GM23338 (cell line): Measurements from ENCODE around the gene CFB. TPM values are rescaled to one million over a fixed set of nuclear protein-coding genes. Genes with fewer than 3 reads are reported as not detected.

ENCODE experiments used
- ATAC-seq: fragments of 200-7000 bp; cut with Tn5 transposase; 3 replicates; pipeline ENCODE4 v1.9.1; 2020
- DNase-seq: peaks from one replicate; pipeline ENCODE4 v3.0.0-alpha.2; 2015; ENCODE audit warnings: low spot score
- H2AFZ ChIP-seq: fragments of 200-600 bp; sonication (generic); 2 replicates; pipeline ENCODE4 v1.8.0; 2016; ENCODE audit warnings: antibody characterized with exemption, mild to moderate bottlenecking, moderate library complexity
- H3F3A ChIP-seq: fragments of 200-600 bp; sonication (generic); replicated peaks from 2 replicates; pipeline ENCODE4 v1.8.0; 2017; ENCODE audit warnings: antibody characterized with exemption, mixed run types, low read depth
- H3K27ac ChIP-seq: fragments of 200-600 bp; sonication (generic); 2 replicates; pipeline ENCODE4 v1.6.1; 2016; ENCODE audit warnings: low read depth
- H3K27me3 ChIP-seq: fragments of 200-600 bp; sonication (generic); 2 replicates; pipeline ENCODE4 v1.8.0; 2016; ENCODE audit warnings: mild to moderate bottlenecking, mixed run types, moderate library complexity; ENCODE audit not compliant: insufficient read depth
- H3K36me3 ChIP-seq: fragments of 200-600 bp; sonication (generic); 2 replicates; pipeline ENCODE4 v1.8.0; 2016; ENCODE audit warnings: mild to moderate bottlenecking; ENCODE audit not compliant: insufficient read depth
- H3K4me1 ChIP-seq: fragments of 200-600 bp; sonication (generic); 2 replicates; pipeline ENCODE4 v1.8.0; 2016; ENCODE audit warnings: mild to moderate bottlenecking, moderate library complexity; ENCODE audit not compliant: insufficient read depth
- H3K4me2 ChIP-seq: fragments of 200-600 bp; sonication (generic); 2 replicates; pipeline ENCODE4 v1.7.1; 2017; ENCODE audit warnings: mixed run types
- H3K4me3 ChIP-seq: fragments of 200-600 bp; sonication (generic); 2 replicates; pipeline ENCODE4 v1.6.1; 2016; ENCODE audit warnings: mixed run types
- H3K79me2 ChIP-seq: fragments of 200-600 bp; sonication (generic); replicated peaks from 2 replicates; pipeline ENCODE4 v1.8.0; 2017; ENCODE audit warnings: mild to moderate bottlenecking; ENCODE audit not compliant: insufficient read depth
- H3K9me2 ChIP-seq: fragments of 200-600 bp; sonication (generic); 2 replicates; pipeline ENCODE4 v1.8.0; 2017; ENCODE audit not compliant: insufficient read depth
- H4K20me1 ChIP-seq: fragments of 200-600 bp; sonication (generic); replicated peaks from 2 replicates; pipeline ENCODE4 v1.8.0; 2017; ENCODE audit warnings: mild to moderate bottlenecking; ENCODE audit not compliant: insufficient read depth
- H3K27ac Mint-ChIP-seq: 2 replicates; pipeline ENCODE4 v1.8.0; 2020; ENCODE audit warnings: inconsistent platforms, mild to moderate bottlenecking, moderate library complexity, mixed read lengths
- H3K27me3 Mint-ChIP-seq: 3 replicates; pipeline ENCODE4 v1.8.0; 2022; ENCODE audit warnings: low read depth, mild to moderate bottlenecking, moderate library complexity, mixed read lengths, inconsistent platforms; ENCODE audit not compliant: insufficient read depth, poor library complexity
- H3K36me3 Mint-ChIP-seq: 3 replicates; pipeline ENCODE4 v1.8.0; 2021; ENCODE audit warnings: low read depth, mild to moderate bottlenecking, inconsistent platforms, moderate library complexity, mixed read lengths
- H3K4me1 Mint-ChIP-seq: 3 replicates; pipeline ENCODE4 v1.8.0; 2020; ENCODE audit warnings: mild to moderate bottlenecking, inconsistent platforms, mixed read lengths
- H3K4me3 Mint-ChIP-seq: 3 replicates; pipeline ENCODE4 v1.8.0; 2021; ENCODE audit warnings: moderate library complexity, mild to moderate bottlenecking, inconsistent platforms, mixed read lengths
- H3K9me3 Mint-ChIP-seq: 3 replicates; pipeline ENCODE4 v1.8.0; 2020; ENCODE audit warnings: moderate library complexity, mild to moderate bottlenecking, inconsistent platforms, mixed read lengths
- CTCF ChIP-seq, 2 experiments: fragments of 200-600 bp in 1 of 2; sonication (generic) in 1 of 2; conservative IDR thresholded peaks; 2 replicates each; pipeline versions ENCODE4 v1.5.1 to v1.6.1; 2016 to 2017; ENCODE audit warnings: antibody characterized with exemption in 2 of 2, low read depth in 2 of 2, mild to moderate bottlenecking in 2 of 2, moderate library complexity in 1 of 2
- ETS1 ChIP-seq: IDR thresholded peaks from 2 replicates; pipeline ENCODE4 v1.6.1; 2016; ENCODE audit warnings: antibody characterized with exemption
- EZH2 ChIP-seq: fragments of 200-600 bp; sonication (generic); IDR thresholded peaks from one replicate; pipeline ENCODE4 v1.8.0; 2017; ENCODE audit warnings: antibody characterized with exemption, mild to moderate bottlenecking, low read depth; ENCODE audit not compliant: unreplicated experiment
- EZH2phosphoT487 ChIP-seq: fragments of 200-600 bp; sonication (generic); IDR thresholded peaks from one replicate; pipeline ENCODE4 v1.8.1; 2018; ENCODE audit warnings: antibody characterized with exemption; ENCODE audit not compliant: unreplicated experiment
- JUNB ChIP-seq: IDR thresholded peaks from one replicate; pipeline ENCODE4 v1.6.1; 2016; ENCODE audit warnings: antibody characterized with exemption; ENCODE audit not compliant: unreplicated experiment
- NANOG ChIP-seq: IDR thresholded peaks from 2 replicates; pipeline ENCODE4 v1.6.1; 2016; ENCODE audit warnings: antibody characterized with exemption, borderline replicate concordance
- POLR2AphosphoS5 ChIP-seq: IDR thresholded peaks from 2 replicates; pipeline ENCODE4 v1.6.1; 2016; ENCODE audit warnings: antibody characterized with exemption, low read depth
- REST ChIP-seq: IDR thresholded peaks from one replicate; pipeline ENCODE4 v1.6.1; 2018; ENCODE audit warnings: antibody characterized with exemption; ENCODE audit not compliant: unreplicated experiment
- STAT1 ChIP-seq: IDR thresholded peaks from one replicate; pipeline ENCODE4 v1.6.1; 2016; ENCODE audit warnings: antibody characterized with exemption; ENCODE audit not compliant: unreplicated experiment
- ZNF114 ChIP-seq: fragments of 250-450 bp; sonication (Bioruptor Pico); IDR thresholded peaks from 2 replicates; pipeline ENCODE4 v1.5.0; 2020; ENCODE audit warnings: mild to moderate bottlenecking, moderate library complexity
- ZNF331 ChIP-seq: fragments of 250-450 bp; sonication (Bioruptor Pico); IDR thresholded peaks from 2 replicates; pipeline ENCODE4 v1.5.0; 2020; ENCODE audit warnings: low read depth, mild to moderate bottlenecking, moderate library complexity
- polyA plus RNA-seq: library from polyadenylated mRNA; unstranded; fragments of >200 nt; fragmentation: Nextera tagmentation; extraction: Ambion mirVana; gene quantifications from 2 replicates; pipeline ENCODE4 v1.2.1, GENCODE V29; 2016
- total RNA-seq: library from RNA; depleted of rRNA; stranded (reverse); fragments of >200 nt; shearing (Covaris generic); gene quantifications from 2 replicates; pipeline ENCODE4 v1.2.3, GENCODE V29; 2014

CFB gene
- total and polyA plus RNA-seq, 2 experiments from 2014 or later = 0.86 TPM; not detected in 1

- TF ChIP-seq REST (no peak), ETS1 (peak; percentile 97)
Measured at GRCh38 chr6:31958741-31959739, 13.1 kb downstream of the CFB start, which contains the start of the genes NELFE and SKIC2 (continued).

GRCh38 chr6:31961616-31962015 is 15.7 kb downstream of the CFB start:
- H3K36me3 ChIP-seq = peaks cover 16% of the 10 kb centered on the region
- TF ChIP-seq JUNB (no peak), ZNF331 (CRISPR knock-in tag) (no peak), STAT1 (no peak), EZH2phosphoT487 (no peak), ETS1 (no peak), NANOG (no peak), POLR2AphosphoS5 (no peak), CTCF (conservative IDR thresholded peaks at IDR 0.05; ENCODE audit: low read depth in 2 of 2) (no peak), EZH2 (no peak), REST (no peak), ZNF114 (CRISPR knock-in tag) (no peak)

More at GRCh38 chr6:31961616-31962015, 15.7 kb downstream of the CFB start:
- Histone ChIP-seq H3F3A (no peaks in the 10 kb centered on the region), H3K9me2 (no peaks in the 10 kb centered on the region), H3K27me3 (no peaks in the 10 kb centered on the region), H2AFZ (no peak overlapping the region), H3K4me2 (no peak overlapping the region), H4K20me1 (no peaks in the 10 kb centered on the region; the same call in 1 of the 2 replicates), H3K4me1 (peaks cover 15% of the 10 kb centered on the region; the same call in 1 of the 2 replicates), H3K4me3 (no peak overlapping the region), H3K27ac (no peak overlapping the region), H3K79me2 (peaks cover 28% of the 10 kb centered on the region)
- peaks cover 2% of the 10 kb centered on the region for H3K27me3 Mint-ChIP-seq
- 0 out of 3 replicates have a peak overlapping the region, but pooled peaks have one; percentile 12 for H3K4me3 Mint-ChIP-seq
- H3K36me3 Mint-ChIP-seq = peaks cover 73% of the 10 kb centered on the region
- no peak overlapping the region for H3K27ac Mint-ChIP-seq
- H3K4me1 Mint-ChIP-seq = peaks cover 12% of the 10 kb centered on the region
- ATAC-seq (no peak), DNase-seq (no peak)
- peaks cover 2% of the 10 kb centered on the region; the same call in 1 of the 3 replicates for H3K9me3 Mint-ChIP-seq
